ENCODE results near the gene DCC.

DCC gene

GRCh38 chr18:52518086-52518485, 178.1 kb downstream of the DCC start:
- TF ChIP-seq POLR2A (IDR thresholded peaks at IDR 0.05; ENCODE audit: low read length) (no peak), GATA1 (IDR thresholded peaks at IDR 0.05; ENCODE audit: low read depth, low read length) (no peak)
- DNase-seq = no peak

- DNase-seq = no peak
- no peak for TF ChIP-seq GATA1 (IDR thresholded peaks at IDR 0.05; ENCODE audit: low read depth, low read length)
- no peak for TF ChIP-seq POLR2A (IDR thresholded peaks at IDR 0.05; ENCODE audit: low read length)
Measured at GRCh38 chr18:52519021-52519420, 179.0 kb downstream of the DCC start.

- DNase-seq = no peak
- TF ChIP-seq GATA1 (IDR thresholded peaks at IDR 0.05; ENCODE audit: low read depth, low read length) (no peak), POLR2A (IDR thresholded peaks at IDR 0.05; ENCODE audit: low read length) (no peak)
Measured at GRCh38 chr18:52523566-52523965, 183.6 kb downstream of the DCC start.

- TF ChIP-seq POLR2A (IDR thresholded peaks at IDR 0.05; ENCODE audit: low read length) = no peak
- no peak for TF ChIP-seq GATA1 (IDR thresholded peaks at IDR 0.05; ENCODE audit: low read depth, low read length)
- no peak for DNase-seq
Measured at GRCh38 chr18:52531836-52532235, 191.8 kb downstream of the DCC start.

- DNase-seq = no peak
- no peak for TF ChIP-seq POLR2A (IDR thresholded peaks at IDR 0.05; ENCODE audit: low read length)
- TF ChIP-seq GATA1 (IDR thresholded peaks at IDR 0.05; ENCODE audit: low read depth, low read length) = no peak
Measured at GRCh38 chr18:52536039-52536438, 196.0 kb downstream of the DCC start.

- no peak for TF ChIP-seq POLR2A (IDR thresholded peaks at IDR 0.05; ENCODE audit: low read length)
- TF ChIP-seq GATA1 (IDR thresholded peaks at IDR 0.05; ENCODE audit: low read depth, low read length) = no peak
- DNase-seq = no peak
Measured at GRCh38 chr18:52537261-52537660, 197.3 kb downstream of the DCC start.

- TF ChIP-seq POLR2A (IDR thresholded peaks at IDR 0.05; ENCODE audit: low read length) (no peak), GATA1 (IDR thresholded peaks at IDR 0.05; ENCODE audit: low read depth, low read length) (no peak)
- no peak for DNase-seq
Measured at GRCh38 chr18:52541056-52541455, 201.1 kb downstream of the DCC start.

GRCh38 chr18:52544086-52544485, 204.1 kb downstream of the DCC start:
- DNase-seq = no peak
- TF ChIP-seq POLR2A (IDR thresholded peaks at IDR 0.05; ENCODE audit: low read length) (no peak), GATA1 (IDR thresholded peaks at IDR 0.05; ENCODE audit: low read depth, low read length) (no peak)

GRCh38 chr18:52546686-52547346, 206.8 kb downstream of the DCC start:
- no peak for DNase-seq
- no peak for TF ChIP-seq POLR2A (IDR thresholded peaks at IDR 0.05; ENCODE audit: low read length)
- no peak for TF ChIP-seq GATA1 (IDR thresholded peaks at IDR 0.05; ENCODE audit: low read depth, low read length)

GRCh38 chr18:52553441-52553840, 213.4 kb downstream of the DCC start:
- TF ChIP-seq GATA1 (IDR thresholded peaks at IDR 0.05; ENCODE audit: low read depth, low read length) (no peak), POLR2A (IDR thresholded peaks at IDR 0.05; ENCODE audit: low read length) (no peak)
- DNase-seq = no peak

GRCh38 chr18:52554180-52554579, 214.2 kb downstream of the DCC start:
- DNase-seq = no peak
- TF ChIP-seq POLR2A (IDR thresholded peaks at IDR 0.05; ENCODE audit: low read length) (no peak), GATA1 (IDR thresholded peaks at IDR 0.05; ENCODE audit: low read depth, low read length) (no peak)

- no peak for DNase-seq
- TF ChIP-seq GATA1 (IDR thresholded peaks at IDR 0.05; ENCODE audit: low read depth, low read length) (no peak), POLR2A (IDR thresholded peaks at IDR 0.05; ENCODE audit: low read length) (no peak)
Measured at GRCh38 chr18:52567360-52567759, 227.4 kb downstream of the DCC start.

GRCh38 chr18:52569492-52569891, 229.5 kb downstream of the DCC start:
- DNase-seq = no peak
- TF ChIP-seq POLR2A (IDR thresholded peaks at IDR 0.05; ENCODE audit: low read length) (no peak), GATA1 (IDR thresholded peaks at IDR 0.05; ENCODE audit: low read depth, low read length) (no peak)

- no peak for TF ChIP-seq POLR2A (IDR thresholded peaks at IDR 0.05; ENCODE audit: low read length)
- no peak for TF ChIP-seq GATA1 (IDR thresholded peaks at IDR 0.05; ENCODE audit: low read depth, low read length)
- DNase-seq = no peak
Measured at GRCh38 chr18:52570975-52571374, 231.0 kb downstream of the DCC start.
